Transverse colon (tissue), 4 donors: ENCODE measurements around the gene ECHS1.
A peak's percentile ranks its signal among the peaks of the same experiment; 100 is the strongest.

Experiments
- CTCF ChIP-seq, 5 experiments: fragments of 200-600 bp in 3 of 5; fragments of 450-650 bp in 2 of 5; sonication (generic) in 3 of 5; IDR thresholded peaks; 1 replicate in 2 of 5; 2 replicates in 3 of 5; pipeline ENCODE4 v1.5.1; 2016 to 2017; ENCODE audit warnings: antibody characterized with exemption in 5 of 5, inconsistent platforms in 3 of 5, mild to moderate bottlenecking in 2 of 5, moderate library complexity in 1 of 5
- EP300 ChIP-seq: sonication (generic); formaldehyde crosslinking; IDR thresholded peaks from one replicate; pipeline ENCODE4 v1.6.1; 2017; ENCODE audit warnings: antibody characterized with exemption, low read depth
- POLR2AphosphoS5 ChIP-seq, 3 donors: sonication (generic); formaldehyde crosslinking; IDR thresholded peaks; one replicate each; pipeline ENCODE4 v1.6.1; 2016; ENCODE audit warnings: antibody characterized with exemption in 3 of 3

GRCh38 chr10:133329491-133330202 is 43.5 kb downstream of the ECHS1 start:
- TF ChIP-seq POLR2AphosphoS5 (IDR thresholded peaks at IDR 0.05) = no peak
- TF ChIP-seq CTCF (IDR thresholded peaks at IDR 0.05) = peak; percentile 85 to 97 (median 97)
- no peak for TF ChIP-seq EP300
